Left renal pelvis (tissue), 4 donors: ENCODE data around the gene MBD6. TPM values are rescaled to one million over a fixed set of nuclear protein-coding genes. Genes with fewer than 3 reads are reported as not detected.
"Not testable (repeated sequence)": the region's sequence is repeated elsewhere in the genome, so short reads cannot be mapped to it uniquely, and the experiment has no call there.

Source experiments
- DNase-seq, 4 donors: peaks; one replicate each; pipeline ENCODE4 v3.0.0-alpha.2; 2013; ENCODE audit warnings: low read depth in 4 of 4, low spot score in 3 of 4
- polyA plus RNA-seq, 4 donors: library from polyadenylated mRNA; unstranded; fragments of 120-200 nt; gene quantifications; one replicate each; pipeline ENCODE4 v1.2.1, GENCODE V29; 2013; ENCODE audit not compliant: insufficient read length in 4 of 4

The MBD6 gene
- polyA plus RNA-seq, 4 donors = 52.6 to 99.8 (median 61.2) TPM

DNA sequence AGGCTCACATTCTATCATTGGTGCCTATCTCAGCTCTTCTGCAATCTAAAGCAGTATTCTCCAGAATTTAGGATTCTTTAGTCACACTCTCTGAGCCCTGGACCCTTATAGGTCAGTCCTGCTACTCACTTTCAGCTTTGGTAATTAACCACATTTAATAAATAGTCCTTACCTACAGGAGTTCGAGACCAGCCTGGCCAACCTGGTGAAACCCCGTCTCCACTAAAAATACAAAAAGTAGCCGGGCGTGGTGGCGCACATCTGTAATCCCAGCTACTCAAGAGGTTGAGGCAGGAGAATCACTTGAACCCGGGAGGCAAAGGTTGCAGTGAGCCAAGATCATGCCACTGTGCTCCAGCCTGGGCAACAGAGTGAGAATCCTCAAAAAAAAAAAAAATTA is 8.9 kb upstream of the MBD6 start:
- not testable (repeated sequence) for DNase-seq

DNA sequence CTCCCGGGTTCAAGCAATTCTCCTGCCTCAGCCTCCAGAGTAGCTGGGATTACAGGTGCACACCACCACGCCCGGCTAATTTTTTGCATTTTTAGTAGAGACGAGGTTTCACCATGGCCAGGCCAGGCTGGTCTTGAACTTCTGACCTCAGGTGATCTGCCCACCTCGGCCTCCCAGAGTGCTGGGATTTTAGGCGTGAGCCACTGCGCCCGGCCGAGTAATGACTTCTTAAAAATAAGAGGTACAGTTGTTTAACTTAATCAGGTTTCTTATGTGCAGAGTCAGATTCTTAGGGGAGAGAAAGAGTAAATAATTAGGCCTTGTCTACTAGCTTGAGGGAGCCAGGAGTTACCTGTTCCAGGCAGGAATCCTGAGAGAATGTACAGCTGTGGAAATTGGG is 8.4 kb upstream of the MBD6 start:
- DNase-seq = not testable (repeated sequence)

GRCh38 chr12:57514720-57515407 is 7.8 kb upstream of the MBD6 start:
- DNase-seq = no peak

DNA sequence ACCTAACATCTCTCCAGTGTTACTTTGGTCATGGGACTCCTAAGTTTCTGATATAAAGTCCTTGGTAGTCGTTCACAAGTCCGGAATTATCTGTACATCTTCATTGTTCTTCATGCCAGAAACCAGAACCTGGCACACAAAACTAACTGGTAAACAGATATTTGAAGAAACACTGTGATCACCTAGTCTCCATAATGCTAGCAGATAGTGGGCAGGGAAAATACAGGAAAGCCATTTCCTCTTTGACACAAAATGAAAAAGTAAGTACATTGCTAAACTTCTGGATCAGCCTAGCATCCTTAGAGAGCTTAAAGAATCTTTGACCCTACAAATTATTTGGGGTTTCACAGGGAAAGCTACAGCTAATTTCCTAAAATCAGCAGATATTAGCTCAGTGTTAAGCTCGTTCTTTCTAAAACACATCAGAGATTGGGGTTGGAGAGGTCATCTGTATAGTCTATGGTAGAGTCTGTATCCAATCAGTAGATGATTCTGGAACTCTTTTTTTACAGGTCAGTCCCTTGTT is 7.2 kb upstream of the MBD6 start:
- DNase-seq = no peak

DNA sequence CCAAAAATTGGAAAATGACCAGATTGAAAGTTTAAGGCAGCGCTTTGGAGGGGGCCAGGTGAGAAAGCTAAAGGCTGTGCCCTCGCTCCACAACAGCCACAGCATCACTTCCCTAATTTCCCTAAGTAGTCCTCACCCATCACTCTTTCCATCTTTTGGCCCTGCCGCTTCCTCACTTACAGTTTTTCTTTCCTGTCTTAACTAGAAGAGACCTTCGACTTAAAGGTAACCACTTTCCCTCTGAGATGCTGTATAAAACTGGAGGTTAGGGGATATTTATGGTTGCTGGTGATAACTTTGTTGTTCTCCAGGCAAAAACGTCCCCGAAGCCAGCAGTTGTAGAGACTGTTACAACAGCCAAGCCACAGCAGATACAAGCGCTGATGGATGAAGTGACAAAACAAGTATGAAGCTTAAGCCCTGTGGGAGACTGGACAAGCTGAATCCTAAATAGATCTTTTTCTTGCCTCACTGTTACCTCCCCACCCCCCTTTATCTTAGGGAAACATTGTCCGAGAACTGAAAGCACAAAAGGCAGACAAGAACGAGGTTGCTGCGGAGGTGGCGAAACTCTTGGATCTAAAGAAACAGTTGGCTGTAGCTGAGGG is 6.6 kb upstream of the MBD6 start:
- no peak for DNase-seq

DNA sequence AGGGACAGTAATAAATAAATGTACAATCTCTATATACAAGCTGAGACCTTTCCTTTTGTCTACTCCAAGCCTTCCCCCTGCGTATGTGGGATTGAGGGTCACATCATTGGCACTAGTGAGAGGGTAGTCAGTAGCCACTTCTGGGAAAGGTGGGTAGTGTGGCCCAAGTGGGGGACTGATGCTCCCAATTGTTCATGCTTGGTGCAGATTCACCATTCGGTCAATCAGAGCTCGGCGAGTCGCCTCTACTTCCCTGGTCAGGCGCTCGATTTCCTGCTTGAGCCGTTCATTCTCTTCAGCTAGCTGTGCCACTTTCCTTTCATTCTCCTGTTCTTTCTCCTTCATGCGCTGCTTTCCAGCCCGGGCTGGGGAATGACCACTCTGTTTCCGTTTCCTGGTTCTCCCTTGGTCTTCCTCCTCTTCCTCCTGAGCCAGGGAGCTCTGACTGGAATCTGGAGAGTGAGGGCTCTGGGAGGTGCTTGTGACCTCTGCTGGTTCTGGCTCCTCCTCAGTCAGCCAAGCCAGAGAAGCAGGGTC is 5.9 kb upstream of the MBD6 start:
- no peak for DNase-seq

GRCh38 chr12:57517187-57517586 is 5.4 kb upstream of the MBD6 start:
- no peak for DNase-seq

DNA sequence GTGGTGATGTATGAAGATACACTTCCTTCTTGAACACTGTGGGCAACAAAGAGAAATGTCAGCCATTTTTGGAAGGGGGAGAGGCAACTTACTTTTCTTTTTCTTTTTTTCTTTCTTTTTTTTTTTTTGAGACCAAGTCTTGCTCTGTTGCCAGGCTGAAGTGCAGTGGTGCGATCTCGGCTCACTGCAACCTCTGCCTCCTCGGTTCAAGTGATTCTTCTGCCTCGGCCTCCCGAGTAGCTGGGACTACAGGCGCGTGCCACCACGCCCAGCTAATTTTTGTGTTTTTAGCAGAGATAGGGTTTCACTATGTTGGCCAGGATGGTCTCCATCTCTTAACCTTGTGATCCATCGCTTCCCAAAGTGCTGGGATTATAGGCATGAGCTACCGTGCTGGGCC is 4.9 kb upstream of the MBD6 start:
- not testable (repeated sequence) for DNase-seq

GRCh38 chr12:57518176-57518919 is 4.3 kb upstream of the MBD6 start:
- no peak for DNase-seq

DNA sequence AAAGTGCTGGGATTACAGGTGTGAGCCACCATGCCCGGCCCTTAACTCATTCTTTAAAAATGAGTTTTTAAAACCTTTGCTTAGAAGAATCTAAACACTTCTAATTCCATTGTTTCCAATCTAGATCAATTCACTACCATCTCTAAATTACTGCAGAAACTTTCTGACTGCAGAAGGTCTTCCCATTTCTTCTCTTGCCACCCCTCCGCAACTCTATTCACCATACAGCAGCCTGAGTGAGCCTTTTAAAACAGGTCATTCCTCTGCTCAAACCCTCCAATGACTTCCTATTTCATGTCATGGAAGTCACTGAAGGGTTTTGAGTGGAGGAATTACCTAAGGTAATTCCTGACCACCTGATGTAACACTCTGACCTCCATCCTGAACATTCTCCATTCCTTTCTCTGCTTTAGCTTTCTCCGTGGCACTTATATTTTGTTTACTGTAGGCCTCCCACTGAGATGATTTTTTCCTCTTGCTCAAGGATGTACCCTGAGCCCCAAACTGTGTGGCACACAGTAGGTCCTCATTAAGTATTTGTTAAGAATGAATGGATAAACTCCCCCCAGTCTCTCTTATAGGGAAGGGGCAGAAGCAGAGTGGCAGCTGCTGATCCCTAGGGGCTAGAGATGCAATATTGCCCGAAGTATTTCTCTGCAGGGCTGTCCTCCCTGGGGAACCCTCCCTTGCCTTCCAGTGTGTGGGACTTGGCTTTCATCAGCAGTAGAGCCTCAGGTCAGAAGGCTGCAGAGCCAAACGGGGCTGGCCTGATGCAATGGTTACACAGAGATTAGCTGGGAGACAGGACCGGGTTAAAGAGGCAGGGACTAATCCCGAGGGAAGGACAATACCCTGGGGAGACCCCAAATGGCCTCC is 3.5 kb upstream of the MBD6 start:
- DNase-seq = no peak

DNA sequence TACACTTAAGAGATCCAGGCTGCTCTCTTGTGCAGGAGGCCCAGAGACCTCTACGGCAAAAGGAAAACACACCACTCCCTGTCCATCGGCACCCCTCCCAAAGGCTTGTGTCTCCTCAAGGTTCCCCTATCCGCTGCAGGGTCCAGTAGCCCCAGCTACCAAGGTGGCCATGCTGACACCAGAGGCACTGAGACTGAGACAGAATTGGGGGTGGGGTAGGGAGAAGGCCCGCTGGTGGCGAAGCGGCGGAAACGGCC is 2.9 kb upstream of the MBD6 start:
- DNase-seq = no peak

DNA sequence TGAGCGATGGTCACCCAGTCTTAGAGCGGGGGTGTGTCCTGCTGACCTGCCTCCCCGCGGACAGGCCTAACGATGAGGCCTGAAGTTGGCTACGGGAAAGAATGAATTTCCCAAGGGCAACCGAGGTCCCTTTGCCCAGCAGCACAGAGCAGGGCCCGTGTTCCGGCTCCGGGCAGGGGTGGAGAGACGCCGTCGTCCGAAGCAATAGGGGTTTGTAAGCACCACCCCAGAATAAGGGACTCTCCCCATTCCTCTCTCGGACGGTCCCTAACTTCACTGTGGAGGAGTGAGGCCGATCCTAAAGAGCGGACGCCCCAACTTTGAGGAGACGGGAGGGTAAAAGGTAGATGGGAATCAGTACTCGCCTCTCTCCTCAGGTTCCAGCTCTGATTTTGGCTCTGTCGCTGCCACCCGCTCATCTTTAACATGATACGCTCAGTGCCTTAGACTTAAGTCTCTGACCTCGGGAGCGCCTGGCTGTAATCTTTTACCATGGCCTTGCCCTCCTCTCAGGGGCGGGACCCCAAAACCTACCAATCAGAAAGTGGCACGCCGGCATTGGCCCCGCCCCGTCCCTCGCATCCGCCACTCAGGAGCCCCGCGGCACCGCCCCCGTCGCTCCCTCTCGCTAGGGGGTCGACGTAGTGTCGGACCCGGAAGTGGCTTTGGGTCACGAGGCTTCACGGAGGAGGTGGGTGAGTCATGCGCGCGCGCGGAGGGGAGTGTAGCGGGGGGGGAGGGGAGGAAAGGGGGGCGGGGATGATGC is 2.4 kb upstream of the MBD6 start, which contains the start of gene DDIT3:
TSS of gene DDIT3 (minus strand) at position 462 of the 766 bp plus-strand sequence. CDS start 3,108 bp downstream, outside the sequence.
- DNase-seq = peak; percentile 92 to 98 (median 97)

DNA sequence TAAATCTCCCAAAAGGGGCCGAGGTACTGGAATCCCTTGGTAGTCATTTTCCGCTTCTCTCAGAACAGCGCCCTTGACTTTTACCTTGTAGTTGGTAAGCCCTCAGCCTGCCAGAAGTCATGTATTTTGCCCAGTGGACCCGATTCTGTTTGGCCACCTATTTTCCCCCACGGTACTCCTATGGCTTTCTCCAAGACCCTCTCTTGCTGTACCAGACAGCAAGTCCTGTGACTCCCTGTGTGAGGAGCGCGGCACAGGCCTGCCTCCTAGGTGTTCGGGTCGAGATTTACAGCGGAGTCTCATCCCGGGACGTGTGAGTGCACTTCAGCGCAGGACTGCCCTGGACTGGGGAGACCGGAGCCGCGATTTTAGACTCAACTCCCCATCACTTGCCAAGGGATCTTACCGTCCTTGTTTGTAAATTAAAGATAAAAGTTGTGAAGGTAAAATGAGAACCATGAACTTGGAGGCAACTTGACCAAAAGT is 1.1 kb upstream of the MBD6 start:
- DNase-seq = peak in 2 of 4 donors; percentile 29 to 33

DNA sequence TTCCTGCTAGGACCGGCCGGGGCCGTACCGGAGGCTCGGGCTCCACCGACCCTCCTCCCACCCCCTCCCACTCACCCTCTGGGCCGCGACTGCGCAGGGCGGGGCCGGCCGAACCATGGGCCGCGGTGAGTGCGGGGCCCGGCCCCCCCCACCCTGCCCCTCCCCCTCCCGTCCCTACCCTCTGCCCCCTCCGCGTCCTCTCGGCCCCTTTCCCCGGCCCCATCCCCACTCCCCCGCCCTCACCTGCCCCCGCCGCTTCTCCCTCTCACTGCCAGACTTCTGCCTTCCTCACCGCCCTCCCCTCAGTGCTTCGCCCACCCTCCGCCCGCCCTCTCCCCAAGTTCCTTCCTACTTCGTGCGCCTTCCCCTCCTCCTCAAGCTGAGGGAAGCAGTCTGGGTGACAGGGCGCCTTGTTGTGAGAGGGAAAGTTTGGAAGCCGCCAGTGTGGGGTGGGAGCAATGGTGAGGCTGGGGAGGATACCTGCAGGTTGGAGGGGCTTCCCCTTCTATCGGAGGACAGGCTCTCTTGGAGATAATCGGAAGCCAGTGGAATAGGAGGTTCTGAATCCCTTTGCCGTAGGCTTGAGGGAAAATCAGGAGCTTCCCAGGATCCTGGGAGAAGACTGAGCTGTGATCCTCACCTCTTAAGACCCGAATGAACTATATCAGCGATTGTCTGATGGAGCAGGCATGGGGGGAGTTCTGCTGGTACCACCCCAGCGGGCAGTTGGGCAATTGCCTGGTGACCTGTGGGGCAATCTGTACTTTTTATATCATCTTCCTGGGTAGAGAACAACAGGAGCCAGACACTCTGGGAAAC is 472 bp downstream of the MBD6 start:
- peak in 3 of 4 donors; percentile 53 to 61 (median 59) for DNase-seq

DNA sequence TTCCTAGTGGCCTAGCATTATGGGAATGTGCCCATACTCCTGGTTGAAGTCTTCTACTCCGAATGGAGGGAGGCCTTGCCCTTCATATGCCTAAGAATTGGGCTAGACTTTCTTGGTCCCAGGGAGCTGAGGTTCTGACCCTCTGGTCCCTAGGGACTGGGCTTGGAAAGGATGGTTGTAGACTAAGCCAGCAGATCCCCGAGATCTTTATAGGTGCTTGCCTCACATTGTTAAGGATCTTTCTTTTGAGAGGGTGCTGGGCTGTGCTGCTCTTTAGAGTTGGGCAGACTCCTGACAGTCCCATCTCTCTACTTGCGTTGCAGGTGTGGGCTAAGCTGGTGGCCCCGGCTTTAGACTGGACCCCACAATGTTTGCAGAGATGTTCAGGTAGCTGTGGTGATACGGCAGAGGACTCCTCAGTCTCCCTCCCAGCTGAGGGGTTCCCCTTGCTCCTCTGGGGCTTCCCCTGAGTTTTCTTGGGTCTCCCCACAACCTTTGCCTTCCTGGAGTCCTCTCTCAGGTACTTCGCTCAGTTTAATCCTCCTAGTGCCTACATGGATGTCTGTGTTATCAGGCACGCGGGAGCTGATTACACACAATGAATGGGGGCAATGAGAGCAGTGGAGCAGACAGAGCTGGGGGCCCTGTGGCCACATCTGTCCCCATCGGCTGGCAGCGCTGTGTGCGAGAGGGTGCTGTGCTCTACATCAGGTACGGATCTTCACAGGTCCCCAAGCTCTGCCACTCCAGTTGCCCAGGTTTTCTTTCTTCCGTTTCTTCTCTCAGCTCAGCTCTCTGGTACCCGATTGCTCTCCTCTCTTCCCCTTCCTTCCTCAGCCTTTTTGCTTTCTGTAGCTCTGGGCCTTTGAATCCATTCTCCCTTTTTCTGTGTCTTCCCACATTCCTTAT is 1.3 kb downstream of the MBD6 start:
- DNase-seq = no peak

DNA sequence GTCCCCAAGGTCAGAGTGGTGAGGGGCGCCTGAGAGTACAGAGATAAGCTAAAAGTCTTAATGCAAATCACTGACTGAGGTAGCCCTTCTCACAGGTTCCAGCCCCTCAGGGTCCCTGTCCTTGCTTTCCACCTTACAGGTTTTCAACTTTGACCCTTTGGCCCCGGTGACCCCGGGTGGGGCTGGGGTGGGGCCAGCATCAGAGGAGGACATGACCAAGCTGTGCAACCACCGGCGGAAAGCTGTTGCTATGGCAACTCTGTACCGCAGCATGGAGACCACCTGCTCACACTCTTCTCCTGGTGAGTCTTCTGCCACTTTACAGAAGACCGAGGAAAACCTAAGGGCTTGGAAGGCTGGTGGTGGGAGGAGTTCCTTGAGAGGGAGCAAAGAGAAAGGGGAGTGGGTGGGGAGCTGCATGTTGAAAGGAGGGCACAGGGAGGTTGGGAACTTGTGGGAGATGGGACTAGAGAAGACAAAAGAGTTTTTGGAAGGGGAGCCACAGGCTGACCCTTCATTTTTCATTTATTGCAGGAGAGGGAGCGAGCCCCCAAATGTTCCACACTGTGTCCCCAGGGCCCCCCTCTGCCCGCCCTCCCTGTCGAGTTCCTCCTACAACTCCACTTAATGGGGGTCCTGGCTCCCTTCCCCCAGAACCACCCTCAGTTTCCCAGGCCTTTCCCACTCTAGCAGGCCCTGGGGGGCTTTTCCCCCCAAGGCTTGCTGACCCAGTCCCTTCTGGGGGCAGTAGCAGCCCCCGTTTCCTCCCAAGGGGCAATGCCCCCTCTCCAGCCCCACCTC is 2.4 kb downstream of the MBD6 start:
- DNase-seq = no peak
